NCI-H128 (cell line): ENCODE measurements around the gene CD302.
"Not testable (repeated sequence)": the region's sequence is repeated elsewhere in the genome, so short reads cannot be mapped to it uniquely, and the experiment has no call there.

Experiments used
- DNase-seq: peaks from one replicate; lab custom pipeline; 2025; ENCODE audit not compliant: unreplicated experiment; lab: John Stamatoyannopoulos, UW

Gene CD302

GRCh38 chr2:159795841-159796690, 1.9 kb downstream of the CD302 start:
- DNase-seq = no peak

- DNase-seq = no peak
Measured at GRCh38 chr2:159793326-159793725, 4.7 kb downstream of the CD302 start.

- no peak for DNase-seq
Measured at GRCh38 chr2:159792599-159792998, 5.4 kb downstream of the CD302 start.

- no peak for DNase-seq
Measured at GRCh38 chr2:159792036-159792435, 6.0 kb downstream of the CD302 start.

GRCh38 chr2:159790323-159790722, 7.7 kb downstream of the CD302 start:
- no peak for DNase-seq

GRCh38 chr2:159788253-159788652, 9.8 kb downstream of the CD302 start:
- no peak for DNase-seq

GRCh38 chr2:159787647-159788046, 10.4 kb downstream of the CD302 start:
- not testable (repeated sequence) for DNase-seq

- DNase-seq = no peak
Measured at GRCh38 chr2:159786938-159787337, 11.1 kb downstream of the CD302 start.

GRCh38 chr2:159785195-159785594, 12.8 kb downstream of the CD302 start:
- no peak for DNase-seq

- DNase-seq = not testable (repeated sequence)
Measured at GRCh38 chr2:159784744-159785143, 13.3 kb downstream of the CD302 start.

GRCh38 chr2:159783556-159783955, 14.5 kb downstream of the CD302 start:
- no peak for DNase-seq

GRCh38 chr2:159776321-159776720, 21.7 kb downstream of the CD302 start:
- no peak for DNase-seq

GRCh38 chr2:159775021-159775420, 23.0 kb downstream of the CD302 start:
- DNase-seq = no peak

GRCh38 chr2:159774370-159774990, 23.5 kb downstream of the CD302 start:
- no peak for DNase-seq

- DNase-seq = no peak
Measured at GRCh38 chr2:159773886-159774285, 24.1 kb downstream of the CD302 start.

GRCh38 chr2:159773426-159773825, 24.6 kb downstream of the CD302 start:
- DNase-seq = no peak

- DNase-seq = no peak
Measured at GRCh38 chr2:159769147-159769546, 28.9 kb downstream of the CD302 start.

GRCh38 chr2:159762075-159762474, 35.9 kb downstream of the CD302 start:
- DNase-seq = no peak

GRCh38 chr2:159760326-159760725, 37.7 kb downstream of the CD302 start:
- DNase-seq = no peak

GRCh38 chr2:159759577-159759976, 38.4 kb downstream of the CD302 start:
- no peak for DNase-seq

GRCh38 chr2:159758686-159759085, 39.3 kb downstream of the CD302 start:
- DNase-seq = no peak

- DNase-seq = no peak
Measured at GRCh38 chr2:159758239-159758638, 39.8 kb downstream of the CD302 start.
